MCF 10A (cell line): ENCODE results near the gene ZKSCAN1. TPM values are rescaled to one million over a fixed set of nuclear protein-coding genes. Genes with fewer than 3 reads are reported as not detected.
"Not testable (repeated sequence)": the region's sequence is repeated elsewhere in the genome, so short reads cannot be mapped to it uniquely, and the experiment has no call there.

ENCODE experiments used
- BruUV-seq: library from RNA; stranded (reverse); fragments of 400-500 nt; replicated peaks from 2 replicates; lab custom pipeline; 2021; lab: Mats Ljungman, UMichigan
- CTCF ChIA-PET: fragments of 300-600 bp; sonication (Branson Sonifier 250); formaldehyde crosslinking; extraction: SDS; loops from one replicate; lab custom pipeline; 2021; ENCODE audit warnings: antibody characterized with exemption, inconsistent platforms; lab: Yijun Ruan, JAX
- POLR2A ChIA-PET: fragments of 300-600, 350-650 bp; sonication (Branson Sonifier 250); formaldehyde crosslinking; extraction: SDS; loops from one replicate; lab custom pipeline; 2020; ENCODE audit warnings: antibody characterized with exemption, inconsistent platforms; lab: Yijun Ruan, JAX
- DNase-seq: peaks from one replicate; pipeline ENCODE4 v3.0.0-alpha.2; 2018; ENCODE audit not compliant: unreplicated experiment
- H3K27ac Mint-ChIP-seq: one replicate; pipeline ENCODE4 v1.8.0; 2022; ENCODE audit warnings: mild to moderate bottlenecking, low read depth, mixed read lengths; ENCODE audit not compliant: unreplicated experiment
- H3K27me3 Mint-ChIP-seq: one replicate; pipeline ENCODE4 v1.8.0; 2022; ENCODE audit warnings: mixed read lengths; ENCODE audit not compliant: insufficient read depth, unreplicated experiment
- H3K36me3 Mint-ChIP-seq: one replicate; pipeline ENCODE4 v1.8.0; 2022; ENCODE audit warnings: mild to moderate bottlenecking, moderate library complexity, mixed read lengths; ENCODE audit not compliant: insufficient read depth, unreplicated experiment
- H3K4me1 Mint-ChIP-seq: one replicate; pipeline ENCODE4 v1.8.0; 2022; ENCODE audit warnings: mixed read lengths; ENCODE audit not compliant: insufficient read depth, unreplicated experiment
- H3K4me3 Mint-ChIP-seq: one replicate; pipeline ENCODE4 v1.8.0; 2022; ENCODE audit warnings: mild to moderate bottlenecking, moderate library complexity, mixed read lengths; ENCODE audit not compliant: unreplicated experiment
- H3K9me3 Mint-ChIP-seq: one replicate; pipeline ENCODE4 v1.8.0; 2022; ENCODE audit warnings: mixed read lengths; ENCODE audit not compliant: unreplicated experiment
- intact Hi-C: fragments of 100-400 bp; cut with micrococcal nuclease; formaldehyde crosslinking; loops from 2 replicates; pipeline ENCODE4 v1.14.1; 2022
- total RNA-seq: library from RNA; stranded (reverse); gene quantifications from 2 replicates; pipeline ENCODE4 v1.2.3, GENCODE V29; 2022
- TF ChIP-seq, protein P1 (sequence below): fragments of 200-600 bp; IDR thresholded peaks from one replicate; pipeline ENCODE4 v1.8.0; 2022; ENCODE audit warnings: antibody characterized with exemption, mild to moderate bottlenecking; ENCODE audit not compliant: unreplicated experiment

Gene ZKSCAN1
- total RNA-seq, 1 experiment from 2014 or later: 80.2 TPM

DNA sequence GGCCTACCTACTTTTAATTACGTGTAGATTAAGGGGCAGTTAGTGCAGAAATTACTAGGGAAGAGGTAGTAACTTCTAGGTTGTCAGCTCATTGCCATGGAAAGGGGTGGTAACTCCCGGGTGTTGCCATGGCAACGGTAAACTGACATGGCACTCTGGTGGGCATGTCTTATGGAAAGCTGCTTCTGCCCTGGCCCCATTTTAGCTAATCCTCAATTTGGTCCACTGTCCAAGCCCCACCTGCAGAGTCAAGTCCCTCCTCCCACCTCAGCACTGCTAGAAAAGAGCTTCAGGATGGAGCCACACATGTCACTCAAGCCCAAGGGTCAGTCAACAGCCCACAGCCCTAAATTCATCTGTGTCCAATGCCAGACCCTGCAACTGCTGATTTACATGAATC, 7.5 kb upstream of the ZKSCAN1 start:
- no peaks in the 10 kb centered on the region for H3K4me1 Mint-ChIP-seq
- DNase-seq: no peak
- H3K36me3 Mint-ChIP-seq: no peaks in the 10 kb centered on the region
- TF ChIP-seq, protein P1, sequence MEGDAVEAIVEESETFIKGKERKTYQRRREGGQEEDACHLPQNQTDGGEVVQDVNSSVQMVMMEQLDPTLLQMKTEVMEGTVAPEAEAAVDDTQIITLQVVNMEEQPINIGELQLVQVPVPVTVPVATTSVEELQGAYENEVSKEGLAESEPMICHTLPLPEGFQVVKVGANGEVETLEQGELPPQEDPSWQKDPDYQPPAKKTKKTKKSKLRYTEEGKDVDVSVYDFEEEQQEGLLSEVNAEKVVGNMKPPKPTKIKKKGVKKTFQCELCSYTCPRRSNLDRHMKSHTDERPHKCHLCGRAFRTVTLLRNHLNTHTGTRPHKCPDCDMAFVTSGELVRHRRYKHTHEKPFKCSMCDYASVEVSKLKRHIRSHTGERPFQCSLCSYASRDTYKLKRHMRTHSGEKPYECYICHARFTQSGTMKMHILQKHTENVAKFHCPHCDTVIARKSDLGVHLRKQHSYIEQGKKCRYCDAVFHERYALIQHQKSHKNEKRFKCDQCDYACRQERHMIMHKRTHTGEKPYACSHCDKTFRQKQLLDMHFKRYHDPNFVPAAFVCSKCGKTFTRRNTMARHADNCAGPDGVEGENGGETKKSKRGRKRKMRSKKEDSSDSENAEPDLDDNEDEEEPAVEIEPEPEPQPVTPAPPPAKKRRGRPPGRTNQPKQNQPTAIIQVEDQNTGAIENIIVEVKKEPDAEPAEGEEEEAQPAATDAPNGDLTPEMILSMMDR: no peak
- no peak overlapping the region for H3K4me3 Mint-ChIP-seq
- POLR2A ChIA-PET: interaction anchor here (0.6 to 1.6 kb wide), 3 partner anchors 9 to 163 kb away, joined by 3 to 4 read pairs (median 3); no protein-coding TSS in a partner anchor
- CTCF ChIA-PET: interaction anchor here (1.1 to 1.3 kb wide), 2 partner anchors 14 to 17 kb away, joined by 5 read pairs; no protein-coding TSS in a partner anchor
- BruUV-seq: no TSS peak
- intact Hi-C loops: no loop called here
- no peaks in the 10 kb centered on the region for H3K27me3 Mint-ChIP-seq
- no peaks in the 10 kb centered on the region for H3K9me3 Mint-ChIP-seq
- no peak overlapping the region for H3K27ac Mint-ChIP-seq

DNA sequence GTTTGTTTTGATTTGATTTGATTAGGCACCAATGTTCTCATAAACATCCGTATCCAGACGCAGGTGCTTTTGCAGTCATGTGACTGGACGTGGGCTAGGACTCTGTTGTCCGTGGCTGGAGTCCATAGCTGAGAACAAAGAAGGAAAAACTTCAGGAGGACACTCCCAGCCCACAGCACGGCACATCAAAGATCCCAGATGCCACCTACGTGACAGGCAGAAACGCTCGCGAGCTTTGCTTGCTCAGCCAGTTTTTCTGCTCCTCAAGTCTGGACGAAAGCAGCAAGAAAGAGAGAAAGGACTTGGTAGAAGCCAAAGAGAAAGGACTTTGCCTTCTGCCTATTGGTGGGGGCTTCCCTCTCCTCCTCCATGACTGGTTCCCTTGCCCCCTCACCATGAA, 6.9 kb upstream of the ZKSCAN1 start:
- ChIA-PET CTCF (interaction anchor here (1.1 to 1.3 kb wide), 2 partner anchors 15 to 18 kb away, joined by 5 read pairs; no protein-coding TSS in a partner anchor), POLR2A (interaction anchor here (0.6 to 1.6 kb wide), 3 partner anchors 9 to 163 kb away, joined by 3 to 4 read pairs (median 3); no protein-coding TSS in a partner anchor)
- Mint-ChIP-seq H3K27me3 (no peaks in the 10 kb centered on the region), H3K4me3 (no peak overlapping the region), H3K36me3 (no peaks in the 10 kb centered on the region), H3K27ac (no peak overlapping the region), H3K9me3 (no peaks in the 10 kb centered on the region), H3K4me1 (no peaks in the 10 kb centered on the region)
- TF ChIP-seq, protein P1: no peak
- no TSS peak for BruUV-seq
- intact Hi-C loops: no loop called here
- DNase-seq: no peak

DNA sequence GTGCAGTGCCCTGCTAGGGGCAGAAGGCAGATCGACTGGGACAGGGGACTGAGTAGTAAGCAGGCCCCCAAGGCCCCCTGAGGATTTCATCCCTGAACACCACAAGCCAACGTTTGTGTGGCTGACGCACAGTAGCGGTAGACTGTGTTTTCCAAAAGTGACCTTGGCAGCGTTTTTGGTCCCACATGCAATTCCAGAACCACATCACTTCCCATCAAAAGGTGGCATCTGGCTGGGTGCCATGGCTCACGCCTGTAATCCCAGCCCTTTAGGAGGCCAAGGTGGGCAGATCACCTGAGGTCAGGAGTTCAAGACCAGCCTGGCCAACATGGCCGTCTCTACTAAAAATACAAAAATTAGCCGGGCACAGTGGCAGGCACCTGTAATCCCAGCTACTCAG, 5.4 kb upstream of the ZKSCAN1 start:
- CTCF ChIA-PET, H3K27me3 Mint-ChIP-seq, H3K27ac Mint-ChIP-seq, DNase-seq, intact Hi-C loops, H3K4me1 Mint-ChIP-seq, H3K4me3 Mint-ChIP-seq, H3K9me3 Mint-ChIP-seq, POLR2A ChIA-PET, H3K36me3 Mint-ChIP-seq, BruUV-seq: not testable (repeated sequence)

DNA sequence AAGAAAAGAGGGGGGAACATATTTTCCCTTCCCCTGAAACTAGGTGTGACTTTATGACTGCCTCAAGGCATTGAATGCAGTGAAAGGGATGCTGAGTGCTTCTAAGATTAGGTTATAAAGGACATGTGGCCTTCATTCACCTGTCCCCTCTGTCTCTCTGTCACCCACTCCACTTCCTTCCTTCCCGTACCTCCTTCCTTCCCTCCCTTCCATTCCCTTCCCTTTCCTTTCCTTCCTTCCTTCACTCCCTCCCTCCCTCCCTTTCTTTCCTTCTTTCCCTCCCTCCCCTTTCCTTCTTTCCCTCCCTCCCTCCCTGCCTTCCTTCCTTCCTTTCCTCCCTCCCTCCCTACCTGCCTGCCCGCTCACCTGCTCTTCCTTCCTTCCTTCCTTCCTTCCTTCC, 4.5 kb upstream of the ZKSCAN1 start:
- Mint-ChIP-seq H3K4me3 (no peak overlapping the region), H3K27me3 (no peaks in the 10 kb centered on the region), H3K4me1 (no peaks in the 10 kb centered on the region), H3K27ac (no peak overlapping the region), H3K36me3 (no peaks in the 10 kb centered on the region), H3K9me3 (no peaks in the 10 kb centered on the region)
- ChIA-PET CTCF (interaction anchor here (0.5 to 2.0 kb wide), 3 partner anchors 11 to 1084 kb away, joined by 4 to 10 read pairs (median 5); no protein-coding TSS in a partner anchor), POLR2A (no interaction called here)
- DNase-seq: no peak
- no TSS peak for BruUV-seq
- intact Hi-C loops: no loop called here
- TF ChIP-seq, protein P1: no peak
